NCI-H460 (cell line): ENCODE measurements around the gene LMCD1. TPM values are rescaled to one million over a fixed set of nuclear protein-coding genes. Genes with fewer than 3 reads are reported as not detected.

Experiments
- DNase-seq: peaks from one replicate; pipeline ENCODE4 v3.0.0-alpha.2; 2016; ENCODE audit warnings: low read depth; ENCODE audit errors: extremely low read depth
- total RNA-seq: library from RNA; depleted of rRNA; stranded (reverse); fragments of >200 nt; shearing (Covaris generic); gene quantifications from 2 replicates; pipeline ENCODE4 v1.2.3, GENCODE V29; 2014

LMCD1 gene
- total RNA-seq, 1 experiment from 2014 or later, result 5.7 TPM

GRCh38 chr3:8556473-8556869, 54.8 kb downstream of the LMCD1 start:
- DNase-seq, result no peak

DNA sequence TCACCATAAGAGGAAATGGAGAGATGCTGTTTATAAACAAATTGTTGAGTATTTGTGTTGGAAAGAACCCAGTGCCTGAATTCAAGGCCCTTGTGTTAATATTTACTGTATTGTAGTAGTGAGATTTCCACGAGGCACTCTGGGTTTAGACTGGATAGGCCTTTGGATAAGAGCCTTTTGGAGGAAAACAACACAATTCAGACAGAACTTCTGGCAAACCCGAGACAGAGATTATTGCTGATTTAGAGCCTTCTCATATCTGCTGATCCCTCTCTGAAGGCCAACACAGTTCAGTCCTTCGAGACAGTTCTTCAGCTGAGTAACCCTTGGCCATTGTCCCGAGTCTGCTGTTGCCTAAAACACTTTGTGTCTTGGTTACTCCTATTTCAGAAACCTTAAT, 55.7 kb downstream of the LMCD1 start:
- no peak for DNase-seq

DNA sequence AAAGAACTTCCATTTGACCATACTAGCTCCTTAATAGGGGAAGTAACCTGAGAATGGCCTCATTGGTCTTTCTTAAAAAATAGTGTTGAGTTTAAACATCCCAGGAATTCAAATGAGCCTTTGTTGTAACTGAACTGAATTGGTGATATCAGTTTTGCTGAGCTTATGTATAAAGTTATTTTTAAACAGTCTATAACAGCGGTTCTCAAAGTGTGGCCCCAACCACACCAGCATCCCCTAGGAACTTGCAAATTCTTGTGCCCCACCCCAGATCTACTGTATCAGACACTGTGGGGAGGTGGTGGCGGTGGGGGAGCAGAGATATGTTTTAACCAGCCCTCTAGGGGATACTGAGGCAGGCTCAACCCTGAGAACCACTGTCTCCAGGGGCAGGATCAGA, 57.0 kb downstream of the LMCD1 start:
- no peak for DNase-seq

- DNase-seq, result no peak
These were observed 57.7 kb downstream of the LMCD1 start for GRCh38 chr3:8559351-8559750.

- DNase-seq, result no peak
These were observed 58.9 kb downstream of the LMCD1 start for GRCh38 chr3:8560366-8561007.

DNA sequence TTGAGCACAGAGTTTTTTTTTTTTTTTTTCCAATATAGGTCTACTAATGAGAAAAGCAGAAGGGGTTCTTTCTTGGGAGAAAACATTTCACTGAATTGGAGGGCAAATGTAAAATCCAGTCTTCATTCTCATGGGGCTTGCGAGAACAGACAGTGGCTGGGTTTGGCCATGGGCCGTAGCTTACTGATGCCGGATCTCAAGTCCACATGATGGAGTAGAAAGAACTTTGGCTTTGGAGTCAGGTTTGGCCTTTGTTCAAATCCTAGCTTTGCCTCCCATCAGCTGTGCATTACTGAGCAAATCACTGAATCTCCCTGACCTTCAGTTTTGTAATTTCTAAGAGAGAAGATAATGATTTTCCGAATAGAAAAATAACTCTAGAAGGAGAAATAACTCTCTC, 59.7 kb downstream of the LMCD1 start:
- no peak for DNase-seq

DNA sequence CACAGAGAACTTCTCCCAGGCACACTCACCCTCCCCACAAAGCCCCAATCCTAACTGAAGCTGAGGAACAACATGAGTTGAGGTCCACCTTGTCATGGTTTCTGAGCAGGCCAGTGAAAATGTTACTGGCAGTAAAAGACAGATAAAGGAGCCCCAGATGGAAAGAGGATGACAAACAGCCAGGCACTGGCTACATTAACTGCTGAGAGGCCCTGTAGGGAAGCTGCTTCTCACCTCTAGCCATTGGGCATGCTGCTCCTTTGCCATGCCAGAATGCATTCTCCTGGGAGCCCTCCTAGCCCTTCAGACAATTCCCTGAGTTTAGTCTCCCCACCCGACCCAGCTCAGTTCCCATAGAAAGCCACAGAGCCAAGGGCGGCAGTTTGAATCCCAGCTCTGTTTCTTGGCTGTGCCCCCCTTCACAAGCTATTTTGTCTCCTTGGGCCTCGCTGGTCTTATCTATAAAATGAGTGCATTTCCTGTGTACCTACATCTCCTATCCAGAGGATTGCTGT, 60.5 kb downstream of the LMCD1 start:
- DNase-seq, result no peak

GRCh38 chr3:8563146-8563545, 61.5 kb downstream of the LMCD1 start:
- DNase-seq, result no peak

- no peak for DNase-seq
These were observed 62.0 kb downstream of the LMCD1 start for GRCh38 chr3:8563597-8563996.

GRCh38 chr3:8565376-8565775, 63.8 kb downstream of the LMCD1 start:
- no peak for DNase-seq

- DNase-seq, result no peak
These were observed 66.4 kb downstream of the LMCD1 start for GRCh38 chr3:8567784-8568575.

- no peak for DNase-seq
These were observed 69.6 kb downstream of the LMCD1 start for GRCh38 chr3:8571256-8571655.

- no peak for DNase-seq
These were observed 71.8 kb downstream of the LMCD1 start for GRCh38 chr3:8573342-8573926.

- no peak for DNase-seq
These were observed 72.5 kb downstream of the LMCD1 start for GRCh38 chr3:8574040-8574669.

- no peak for DNase-seq
These were observed 73.2 kb downstream of the LMCD1 start for GRCh38 chr3:8574670-8575322.

- DNase-seq, result no peak
These were observed 73.9 kb downstream of the LMCD1 start for GRCh38 chr3:8575364-8576104.

DNA sequence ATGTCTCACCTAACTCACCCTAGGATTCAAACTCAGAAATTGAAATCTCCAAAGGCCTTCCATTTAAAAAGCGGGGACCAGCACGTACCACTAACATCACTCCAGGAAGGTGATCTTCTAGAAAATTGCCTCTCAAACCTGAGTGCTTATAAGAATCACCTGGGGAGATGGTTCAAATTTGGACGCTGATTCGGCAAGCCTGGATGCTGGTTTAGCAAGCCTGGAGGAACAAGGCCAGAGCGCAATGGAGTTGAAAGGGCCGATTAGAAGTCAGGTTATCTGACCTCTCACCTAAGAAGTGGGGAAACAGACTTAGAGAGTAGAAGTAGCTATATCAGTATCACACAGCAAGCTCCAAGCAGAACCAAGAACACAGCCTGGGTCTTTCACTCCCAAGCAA, 74.8 kb downstream of the LMCD1 start:
- DNase-seq, result no peak

GRCh38 chr3:8576841-8577571, 75.4 kb downstream of the LMCD1 start:
- no peak for DNase-seq

DNA sequence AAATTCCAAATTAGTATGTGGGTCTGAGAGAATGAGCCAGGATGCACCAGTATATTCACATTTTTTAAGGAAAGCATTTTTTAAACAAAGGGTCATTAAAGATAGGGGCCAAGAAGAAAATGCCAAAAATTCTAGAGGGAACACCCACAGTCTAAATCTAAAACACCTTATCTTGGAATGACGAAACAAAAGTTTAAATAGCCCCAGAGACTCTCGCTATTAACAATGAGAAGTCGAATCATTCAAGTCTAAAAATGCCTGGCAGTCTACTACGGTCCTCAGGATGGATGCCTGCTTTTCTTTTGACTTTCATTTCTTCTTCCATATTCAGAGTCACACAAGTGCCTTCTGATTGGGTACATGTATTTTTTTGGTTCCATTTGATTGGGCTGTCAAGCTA, 76.7 kb downstream of the LMCD1 start:
- no peak for DNase-seq
